ENCODE measurements around the gene C16orf92.

C16orf92 gene

GRCh38 chr16:30026449-30026848, 3.5 kb downstream of the C16orf92 start:
- H3K4me3 ChIP-seq (replicated peaks; ENCODE audit: insufficient read depth, low read length): no peak overlapping the region
- DNase-seq (ENCODE audit: low read depth in 1 of 2, low spot score in 1 of 2): no peak
- H3K27ac ChIP-seq (replicated peaks): no peak overlapping the region
- TF ChIP-seq GABPA (IDR thresholded peaks at IDR 0.05; ENCODE audit: low read depth) (no peak), REST (IDR thresholded peaks at IDR 0.05; ENCODE audit: insufficient replicate concordance, low read depth) (no peak), POLR2AphosphoS5 (IDR thresholded peaks at IDR 0.05; ENCODE audit: low read depth) (no peak), CTCF (IDR thresholded peaks at IDR 0.05; ENCODE audit: insufficient read depth, low read length) (no peak), SPI1 (IDR thresholded peaks at IDR 0.05; ENCODE audit: borderline replicate concordance, low read depth) (no peak)
- peaks cover 54% of the 10 kb centered on the region for H3K27me3 ChIP-seq (ENCODE audit: insufficient read depth, poor library complexity, severe bottlenecking)

GRCh38 chr16:30027588-30028437, 4.8 kb downstream of the C16orf92 start:
- Histone ChIP-seq H3K27me3 (ENCODE audit: insufficient read depth, poor library complexity, severe bottlenecking) (peaks cover 60% of the 10 kb centered on the region), H3K27ac (replicated peaks) (no peak overlapping the region), H3K4me3 (replicated peaks; ENCODE audit: insufficient read depth, low read length) (no peak overlapping the region)
- DNase-seq (ENCODE audit: low read depth in 1 of 2, low spot score in 1 of 2): no peak
- no peak for TF ChIP-seq REST (IDR thresholded peaks at IDR 0.05; ENCODE audit: insufficient replicate concordance, low read depth)
- no peak for TF ChIP-seq SPI1 (IDR thresholded peaks at IDR 0.05; ENCODE audit: borderline replicate concordance, low read depth)
- TF ChIP-seq CTCF (IDR thresholded peaks at IDR 0.05; ENCODE audit: insufficient read depth, low read length): no peak
- TF ChIP-seq GABPA (IDR thresholded peaks at IDR 0.05; ENCODE audit: low read depth): no peak
- no peak for TF ChIP-seq POLR2AphosphoS5 (IDR thresholded peaks at IDR 0.05; ENCODE audit: low read depth)

GRCh38 chr16:30028438-30029076, 5.6 kb downstream of the C16orf92 start:
- no peak for TF ChIP-seq CTCF (IDR thresholded peaks at IDR 0.05; ENCODE audit: insufficient read depth, low read length)
- TF ChIP-seq REST (IDR thresholded peaks at IDR 0.05; ENCODE audit: insufficient replicate concordance, low read depth): peak; percentile 95
- no peak overlapping the region for H3K4me3 ChIP-seq (replicated peaks; ENCODE audit: insufficient read depth, low read length)
- peaks cover 62% of the 10 kb centered on the region for H3K27me3 ChIP-seq (ENCODE audit: insufficient read depth, poor library complexity, severe bottlenecking)
- peak in 1 of 2 experiments; percentile 46 for DNase-seq (ENCODE audit: low read depth in 1 of 2, low spot score in 1 of 2)
- H3K27ac ChIP-seq (replicated peaks): no peak overlapping the region

Measured in HL-60 (cell line).